COLO829 (cell line): ENCODE data around the gene LIG3.
"Not testable (repeated sequence)": the region's sequence is repeated elsewhere in the genome, so short reads cannot be mapped to it uniquely, and the experiment has no call there.

ENCODE experiments used
- DNase-seq: peaks from one replicate; pipeline ENCODE4 v3.0.0; 2012; ENCODE audit warnings: low spot score

Gene LIG3

GRCh38 chr17:34980353-34980680, at the start of gene LIG3:
LIG3 (plus strand) TSS chr17:34980512; CDS start chr17:34983006, 2,494 bp downstream.
- peak; percentile 95 for DNase-seq

GRCh38 chr17:34950780-34951179, 29.5 kb upstream of the LIG3 start:
- DNase-seq, result not testable (repeated sequence)

- no peak for DNase-seq
These were observed 21.9 kb upstream of the LIG3 start for GRCh38 chr17:34958438-34958837.

- peak; percentile 98 for DNase-seq
These were observed 19.0 kb upstream of the LIG3 start, which contains the start of the genes CCT6B and ZNF830 for GRCh38 chr17:34961093-34961911. CCT6B (minus strand) TSS chr17:34961460; CDS start chr17:34961393, 67 bp downstream. ZNF830 (plus strand) TSS chr17:34961540; CDS start chr17:34961567, 27 bp downstream.

GRCh38 chr17:34974179-34974578, 6.1 kb upstream of the LIG3 start:
- DNase-seq, result no peak

GRCh38 chr17:34974794-34975785, 5.2 kb upstream of the LIG3 start:
- DNase-seq, result no peak

- no peak for DNase-seq
These were observed 1.2 kb upstream of the LIG3 start for GRCh38 chr17:34979153-34979552.

- no peak for DNase-seq
These were observed 511 bp upstream of the LIG3 start for GRCh38 chr17:34979650-34980352.

- peak; percentile 58 for DNase-seq
These were observed 597 bp downstream of the LIG3 start for GRCh38 chr17:34980681-34981537.

- no peak for DNase-seq
These were observed 1.4 kb downstream of the LIG3 start for GRCh38 chr17:34981538-34982241.

GRCh38 chr17:34987232-34987631, 6.9 kb downstream of the LIG3 start:
- DNase-seq, result no peak

GRCh38 chr17:34988644-34989043, 8.3 kb downstream of the LIG3 start:
- DNase-seq, result no peak

GRCh38 chr17:34989473-34989872, 9.2 kb downstream of the LIG3 start:
- DNase-seq, result no peak

- no peak for DNase-seq
These were observed 10.6 kb downstream of the LIG3 start for GRCh38 chr17:34990921-34991365.

GRCh38 chr17:34991606-34992005, 11.3 kb downstream of the LIG3 start:
- no peak for DNase-seq

- no peak for DNase-seq
These were observed 12.7 kb downstream of the LIG3 start for GRCh38 chr17:34993031-34993430.

- DNase-seq, result no peak
These were observed 16.3 kb downstream of the LIG3 start for GRCh38 chr17:34996422-34997285.

GRCh38 chr17:34997355-34997862, 17.1 kb downstream of the LIG3 start:
- DNase-seq, result no peak

- DNase-seq, result peak; percentile 80
These were observed 17.9 kb downstream of the LIG3 start for GRCh38 chr17:34998205-34998604.
